Small intestine (tissue), 7 donors: Measurements from ENCODE around the gene IMMP1L. TPM values are rescaled to one million over a fixed set of nuclear protein-coding genes. Genes with fewer than 3 reads are reported as not detected.

ENCODE experiments used
- DNase-seq, 2 donors: peaks; one replicate each; pipeline versions ENCODE4 v3.0.0 to v3.0.0-alpha.2; 2013
- FAIRE-seq: peaks from 2 replicates; lab custom pipeline; 2012; peaks lifted over from hg19 to GRCh38; lab: Jason Lieb, UNC
- H3K27ac ChIP-seq, 3 donors: one replicate each; pipeline ENCODE4 v1.5.1; 2013; ENCODE audit warnings: low read length in 2 of 3, mild to moderate bottlenecking in 2 of 3, control low read depth in 1 of 3, inconsistent platforms in 1 of 3, low read depth in 1 of 3, moderate library complexity in 1 of 3
- H3K27me3 ChIP-seq, 3 donors: one replicate each; pipeline ENCODE4 v1.6.1; 2013; ENCODE audit warnings: low read length in 3 of 3, inconsistent platforms in 1 of 3; ENCODE audit not compliant: control insufficient read depth in 3 of 3, insufficient read depth in 3 of 3
- H3K36me3 ChIP-seq, 3 donors: one replicate each; pipeline ENCODE4 v1.6.1; 2013; ENCODE audit warnings: low read length in 3 of 3, inconsistent platforms in 1 of 3, low read depth in 1 of 3, mild to moderate bottlenecking in 1 of 3, moderate library complexity in 1 of 3; ENCODE audit not compliant: control insufficient read depth in 3 of 3, insufficient read depth in 2 of 3
- H3K4me1 ChIP-seq, 3 donors: one replicate each; pipeline ENCODE4 v1.6.1; 2013; ENCODE audit warnings: low read length in 2 of 3, inconsistent platforms in 1 of 3, low read depth in 1 of 3, mild to moderate bottlenecking in 1 of 3, moderate library complexity in 1 of 3; ENCODE audit not compliant: control insufficient read depth in 3 of 3, insufficient read depth in 2 of 3
- H3K4me3 ChIP-seq, 3 donors: one replicate each; pipeline ENCODE4 v1.5.1; 2013; ENCODE audit warnings: low read length in 3 of 3, control low read depth in 1 of 3, inconsistent platforms in 1 of 3, low read depth in 1 of 3, mild to moderate bottlenecking in 1 of 3, moderate library complexity in 1 of 3
- H3K9me3 ChIP-seq, 2 donors: one replicate each; pipeline ENCODE4 v1.6.1; 2013; ENCODE audit warnings: low read depth in 1 of 2, low read length in 1 of 2; ENCODE audit not compliant: control insufficient read depth in 2 of 2, insufficient read depth in 1 of 2
- WGBS, 3 donors: extraction: QIAGEN DNeasy Blood & Tissue Kit; methylation state at CpG; one replicate each; pipeline ENCODE4 v1.1.7; 2013; 5-methylcytosine and 5-hydroxymethylcytosine counted together
- polyA plus RNA-seq, 4 donors: library from polyadenylated mRNA; stranded (reverse) in 3 of 4; unstranded in 1 of 4; fragments of 200-250 nt in 3 of 4; fragments of 120-200 nt in 1 of 4; gene quantifications; one replicate each; pipeline versions ENCODE4 v1.2.1 to v1.2.3, GENCODE V29; 2013
- donor health status: healthy with polysubstance abuse.
- donor health status: control.
- donor health status: control.
- donor health status: Bipolar disorder and iron deficiency.
- donor health status: healthy.

IMMP1L gene
- polyA plus RNA-seq, 4 donors: 13.2 to 28.2 (median 18.9) TPM

GRCh38 chr11:31492320-31492913, 17.0 kb downstream of the IMMP1L start:
- peaks cover 0 to 7% (median 0%) of the 10 kb centered on the region in 3 donors for H3K36me3 ChIP-seq
- no peak overlapping the region for H3K4me3 ChIP-seq
- FAIRE-seq: no peak
- H3K4me1 ChIP-seq: no peaks in the 10 kb centered on the region
- WGBS, 3 donors: 76 to 88% (median 85%) methylated on average over 2 of the region's 2 CpGs
- DNase-seq: no peak
- H3K27me3 ChIP-seq: no peaks in the 10 kb centered on the region
- H3K9me3 ChIP-seq: peaks cover 0 to 4% of the 10 kb centered on the region in 2 donors
- H3K27ac ChIP-seq: no peak overlapping the region

- H3K27me3 ChIP-seq: no peaks in the 10 kb centered on the region
These were observed 21.6 kb downstream of the IMMP1L start for GRCh38 chr11:31487848-31488247.

DNA sequence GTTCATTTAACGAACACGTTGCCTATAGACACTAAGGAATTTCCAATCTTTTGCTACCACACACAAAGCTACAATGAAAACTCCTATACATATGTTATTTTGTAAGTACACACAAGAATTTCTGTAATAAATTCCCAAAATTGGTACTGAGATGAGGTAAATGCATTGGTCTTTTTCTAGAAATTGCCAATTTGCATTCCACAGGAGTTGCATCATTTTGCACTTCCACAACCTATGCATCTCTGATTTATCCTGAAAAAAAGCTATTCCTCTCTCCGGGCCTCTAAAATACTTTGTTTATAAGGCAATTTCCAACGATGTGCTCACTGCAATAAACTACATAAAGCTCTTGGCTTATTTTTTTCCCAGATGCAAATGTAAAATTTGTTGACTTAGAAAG, 24.9 kb downstream of the IMMP1L start:
- no peaks in the 10 kb centered on the region for H3K9me3 ChIP-seq
- 82 to 90% (median 83%) methylated on average over 4 of the region's 4 CpGs for WGBS, 3 donors
- no peaks in the 10 kb centered on the region for H3K4me1 ChIP-seq
- H3K36me3 ChIP-seq: no peaks in the 10 kb centered on the region
- no peak overlapping the region for H3K27ac ChIP-seq
- DNase-seq: no peak
- H3K4me3 ChIP-seq: no peak overlapping the region
- no peak for FAIRE-seq
- H3K27me3 ChIP-seq: no peaks in the 10 kb centered on the region

More at GRCh38 chr11:31487848-31488247, 21.6 kb downstream of the IMMP1L start:
- no peak overlapping the region for H3K4me3 ChIP-seq
- no peaks in the 10 kb centered on the region for H3K36me3 ChIP-seq
- H3K4me1 ChIP-seq: no peaks in the 10 kb centered on the region
- DNase-seq: peak; percentile 33 to 35
- FAIRE-seq: no peak
- H3K27ac ChIP-seq: no peak overlapping the region
- 22 to 44% (median 29%) methylated on average over 1 of the region's 1 CpG for WGBS, 3 donors
- no peaks in the 10 kb centered on the region for H3K9me3 ChIP-seq

- H3K27ac ChIP-seq: no peak overlapping the region
- DNase-seq: no peak
These were observed 28.5 kb downstream of the IMMP1L start for GRCh38 chr11:31480930-31481329.

DNA sequence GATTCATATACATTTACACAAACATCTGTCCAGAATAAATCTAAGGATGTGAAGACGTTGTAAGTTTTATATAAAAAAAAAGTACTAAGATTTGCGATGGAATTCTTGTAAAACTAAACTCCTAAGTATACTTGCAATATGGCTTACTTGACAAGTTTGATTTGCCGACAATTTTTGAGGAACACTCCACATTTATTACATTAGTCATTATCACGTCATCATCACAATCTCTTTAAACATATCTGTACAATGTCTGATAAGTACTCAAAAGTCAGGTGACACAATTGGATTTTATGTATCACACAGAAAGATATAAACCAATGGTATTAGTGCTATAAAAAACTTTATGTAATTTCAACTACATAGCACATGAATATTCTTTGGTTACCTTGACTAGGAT, 30.4 kb downstream of the IMMP1L start:
- FAIRE-seq (no peak), DNase-seq (no peak)
- Histone ChIP-seq H3K4me1 (no peaks in the 10 kb centered on the region), H3K36me3 (no peaks in the 10 kb centered on the region), H3K4me3 (no peak overlapping the region), H3K27ac (no peak overlapping the region), H3K9me3 (no peaks in the 10 kb centered on the region), H3K27me3 (no peaks in the 10 kb centered on the region)
- WGBS, 3 donors: 91 to 96% (median 93%) methylated on average over 4 of the region's 4 CpGs

More at GRCh38 chr11:31480930-31481329, 28.5 kb downstream of the IMMP1L start:
- Histone ChIP-seq H3K9me3 (no peaks in the 10 kb centered on the region), H3K27me3 (no peaks in the 10 kb centered on the region), H3K4me3 (no peak overlapping the region), H3K36me3 (no peaks in the 10 kb centered on the region), H3K4me1 (no peaks in the 10 kb centered on the region)
- no peak for FAIRE-seq
- WGBS, 3 donors: 96 to 98% (median 98%) methylated on average over 3 of the region's 3 CpGs

GRCh38 chr11:31478223-31478590, 31.2 kb downstream of the IMMP1L start:
- FAIRE-seq (no peak), DNase-seq (no peak)
- Histone ChIP-seq H3K4me1 (no peaks in the 10 kb centered on the region), H3K27me3 (no peaks in the 10 kb centered on the region), H3K36me3 (no peaks in the 10 kb centered on the region), H3K9me3 (no peaks in the 10 kb centered on the region), H3K4me3 (no peak overlapping the region), H3K27ac (no peak overlapping the region)
- 80 to 94% (median 82%) methylated on average over 2 of the region's 2 CpGs for WGBS, 3 donors

- WGBS, 3 donors: 91 to 94% (median 93%) methylated on average over 6 of the region's 6 CpGs
- H3K4me1 ChIP-seq: no peaks in the 10 kb centered on the region
- no peak overlapping the region for H3K27ac ChIP-seq
- H3K4me3 ChIP-seq: no peak overlapping the region
- no peak for DNase-seq
- H3K27me3 ChIP-seq: no peaks in the 10 kb centered on the region
- no peaks in the 10 kb centered on the region for H3K9me3 ChIP-seq
- H3K36me3 ChIP-seq: no peaks in the 10 kb centered on the region
- no peak for FAIRE-seq
These were observed 31.7 kb downstream of the IMMP1L start for GRCh38 chr11:31477528-31478222.

DNA sequence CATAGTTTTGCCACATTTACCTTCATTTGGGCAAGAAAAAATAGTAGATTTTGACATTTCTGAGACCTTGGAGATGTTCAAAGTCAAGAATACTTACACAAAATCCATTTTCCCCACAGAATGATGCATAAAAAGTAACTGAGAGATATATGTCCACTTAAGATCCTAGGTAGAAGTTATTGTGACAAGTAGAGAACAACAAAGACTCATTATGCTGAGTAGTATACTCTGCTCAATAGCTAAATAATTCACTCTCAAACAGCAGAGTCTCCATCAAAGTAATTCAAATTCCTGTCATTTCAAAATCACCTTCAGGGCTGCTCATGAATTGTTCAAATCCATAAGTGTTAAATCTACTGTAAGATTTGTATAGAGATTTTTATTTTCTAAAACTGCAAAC, 35.3 kb downstream of the IMMP1L start:
- DNase-seq (no peak), FAIRE-seq (no peak)
- Histone ChIP-seq H3K27me3 (no peaks in the 10 kb centered on the region), H3K4me3 (no peak overlapping the region), H3K27ac (no peak overlapping the region), H3K4me1 (no peaks in the 10 kb centered on the region), H3K36me3 (no peaks in the 10 kb centered on the region), H3K9me3 (no peaks in the 10 kb centered on the region)
